Natural killer cell (primary cell): ENCODE data around the gene OXCT1. TPM values are rescaled to one million over a fixed set of nuclear protein-coding genes. Genes with fewer than 3 reads are reported as not detected.

Experiments
- ATAC-seq, 3 donors: fragments of 150-1000 bp in 2 of 3; fragments of 200-7000 bp in 1 of 3; cut with Tn5 transposase; 1 replicate in 1 of 3; 2 replicates in 2 of 3; pipeline ENCODE4 v1.10.0; 2021; ENCODE audit warnings: mild to moderate bottlenecking in 2 of 3, moderate library complexity in 2 of 3
- DNase-seq, 2 donors: peaks; one replicate each; pipeline versions ENCODE4 v3.0.0 to v3.0.0-alpha.2; 2013 to 2021; ENCODE audit warnings: mixed read lengths in 1 of 2
- H3K27ac ChIP-seq: one replicate; pipeline ENCODE4 v1.5.1; 2013; ENCODE audit warnings: mild to moderate bottlenecking, low read length
- H3K27me3 ChIP-seq: one replicate; pipeline ENCODE4 v1.6.1; 2013; ENCODE audit warnings: low read length; ENCODE audit not compliant: control insufficient read depth, insufficient read depth
- H3K36me3 ChIP-seq: one replicate; pipeline ENCODE4 v1.6.1; 2013; ENCODE audit warnings: low read length; ENCODE audit not compliant: control insufficient read depth, insufficient read depth
- H3K4me1 ChIP-seq: one replicate; pipeline ENCODE4 v1.6.1; 2013; ENCODE audit warnings: low read length; ENCODE audit not compliant: control insufficient read depth, insufficient read depth
- H3K4me3 ChIP-seq: one replicate; pipeline ENCODE4 v1.5.1; 2013; ENCODE audit warnings: low read length
- H3K9me3 ChIP-seq: one replicate; pipeline ENCODE4 v1.6.1; 2013; ENCODE audit warnings: low read length; ENCODE audit not compliant: control insufficient read depth, insufficient read depth
- H3K27ac Mint-ChIP-seq, 2 donors: one replicate each; pipeline ENCODE4 v1.8.0; 2022; ENCODE audit warnings: mild to moderate bottlenecking in 2 of 2, mixed read lengths in 2 of 2, moderate library complexity in 1 of 2
- H3K27me3 Mint-ChIP-seq, 2 donors: one replicate each; pipeline ENCODE4 v1.8.0; 2022; ENCODE audit warnings: low read depth in 2 of 2, mixed read lengths in 2 of 2
- H3K36me3 Mint-ChIP-seq: one replicate; pipeline ENCODE4 v1.8.0; 2022; ENCODE audit warnings: mixed read lengths
- H3K4me1 Mint-ChIP-seq, 2 donors: one replicate each; pipeline ENCODE4 v1.8.0; 2022; ENCODE audit warnings: mixed read lengths in 2 of 2
- H3K4me3 Mint-ChIP-seq: one replicate; pipeline ENCODE4 v1.8.0; 2022; ENCODE audit warnings: mild to moderate bottlenecking, moderate library complexity, mixed read lengths
- H3K9me3 Mint-ChIP-seq, 2 donors: one replicate each; pipeline ENCODE4 v1.8.0; 2022; ENCODE audit warnings: mixed read lengths in 2 of 2
- CTCF ChIP-seq: fragments of 200-600 bp; IDR thresholded peaks from one replicate; pipeline ENCODE4 v1.8.0; 2022; ENCODE audit warnings: antibody characterized with exemption
- WGBS: methylation state at CpG from one replicate; pipeline ENCODE4 v1.1.7; 2013; ENCODE audit warnings: missing lambda C conversion rate; ENCODE audit not compliant: insufficient coverage; 5-methylcytosine and 5-hydroxymethylcytosine counted together
- intact Hi-C: fragments of 100-400 bp; cut with micrococcal nuclease; formaldehyde crosslinking; loops from one replicate; pipeline ENCODE4 v1.14.2; 2022
- total RNA-seq, 4 donors: library from RNA; stranded (reverse); fragments of 120-200 nt in 1 of 4; gene quantifications; one replicate each; pipeline versions ENCODE4 v1.2.3 to v1.2.4, GENCODE V29; 2013 to 2022

The OXCT1 gene
- total RNA-seq, 3 donors from 2014 or later (not counting 1 experiment from before 2014, with no cell fraction given): 17.1 to 19.9 (median 18.0) TPM

DNA sequence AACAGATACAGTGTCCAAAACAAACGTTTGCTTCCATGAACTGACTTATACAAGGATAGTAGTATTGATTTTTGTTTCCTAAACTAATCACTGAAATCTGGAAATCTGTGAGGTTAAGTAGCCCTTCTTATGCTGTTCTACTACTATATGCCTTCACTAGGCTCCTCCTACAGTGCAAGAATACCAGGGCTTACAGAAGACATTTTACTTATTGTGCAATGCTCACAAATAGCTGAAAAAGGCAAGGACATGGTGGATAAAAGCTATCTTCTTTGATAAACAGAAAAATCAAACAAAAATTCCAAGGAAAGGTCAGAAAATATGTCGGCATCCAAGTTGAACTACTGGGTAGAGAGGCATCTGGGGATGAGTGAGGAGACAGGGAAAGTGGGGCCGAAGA lies 61.9 kb downstream of the OXCT1 start:
- H3K9me3 ChIP-seq: no peaks in the 10 kb centered on the region
- Mint-ChIP-seq H3K27ac (no peak overlapping the region), H3K36me3 (peaks cover 28% of the 10 kb centered on the region), H3K9me3 (no peaks in the 10 kb centered on the region), H3K4me3 (no peak overlapping the region), H3K4me1 (peaks cover 24 to 36% of the 10 kb centered on the region in 2 donors), H3K27me3 (no peaks in the 10 kb centered on the region)
- no peaks in the 10 kb centered on the region for H3K27me3 ChIP-seq
- H3K36me3 ChIP-seq: peaks cover 11% of the 10 kb centered on the region
- no peak for TF ChIP-seq CTCF
- 100% methylated on average over 2 of the region's 3 CpGs for WGBS
- no peak overlapping the region for H3K27ac ChIP-seq
- ATAC-seq: no peak
- no peak overlapping the region for H3K4me3 ChIP-seq
- no peaks in the 10 kb centered on the region for H3K4me1 ChIP-seq
- no peak for DNase-seq
- intact Hi-C loops: no loop called here

- Histone ChIP-seq H3K4me3 (no peak overlapping the region), H3K27me3 (no peaks in the 10 kb centered on the region), H3K4me1 (no peaks in the 10 kb centered on the region), H3K36me3 (peaks cover 18% of the 10 kb centered on the region), H3K9me3 (no peaks in the 10 kb centered on the region), H3K27ac (no peak overlapping the region)
- ATAC-seq (no peak), DNase-seq (no peak)
- Mint-ChIP-seq H3K36me3 (peaks cover 29% of the 10 kb centered on the region), H3K27me3 (no peaks in the 10 kb centered on the region), H3K27ac (no peak overlapping the region), H3K4me3 (no peak overlapping the region), H3K4me1 (no peaks in the 10 kb centered on the region), H3K9me3 (no peaks in the 10 kb centered on the region)
- intact Hi-C loops: no loop called here
- no CpG with 5 or more reads among the region's 2 CpGs for WGBS
- TF ChIP-seq CTCF: no peak
Observed at GRCh38 chr5:41797662-41798061, 72.6 kb downstream of the OXCT1 start.

DNA sequence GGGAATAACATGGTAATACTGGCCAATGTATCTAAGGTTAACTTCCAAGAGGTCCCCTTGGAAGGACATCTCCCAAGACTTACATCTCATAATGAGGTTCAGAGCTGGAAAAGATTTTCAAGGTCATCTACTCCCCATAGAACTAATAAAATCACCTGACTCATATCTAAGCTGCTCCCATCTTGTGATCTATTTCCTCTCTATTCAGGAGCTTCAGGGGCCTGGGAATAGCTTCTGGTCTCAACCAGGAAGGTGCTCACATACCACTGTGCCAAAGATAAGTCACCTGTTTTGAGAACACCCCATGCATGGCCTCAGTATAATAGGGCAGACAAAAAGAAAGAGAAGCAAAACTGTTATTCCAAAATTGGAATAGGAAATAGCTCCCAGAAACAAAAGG lies 74.2 kb downstream of the OXCT1 start:
- Histone ChIP-seq H3K36me3 (peaks cover 25% of the 10 kb centered on the region), H3K27ac (no peak overlapping the region), H3K9me3 (no peaks in the 10 kb centered on the region), H3K4me1 (no peaks in the 10 kb centered on the region), H3K4me3 (no peak overlapping the region), H3K27me3 (no peaks in the 10 kb centered on the region)
- ATAC-seq (no peak), DNase-seq (no peak)
- no peaks in the 10 kb centered on the region for H3K27me3 Mint-ChIP-seq
- peaks cover 29% of the 10 kb centered on the region for H3K36me3 Mint-ChIP-seq
- intact Hi-C loops: no loop called here
- no peak for TF ChIP-seq CTCF
- H3K4me1 Mint-ChIP-seq: no peaks in the 10 kb centered on the region
- no peaks in the 10 kb centered on the region for H3K9me3 Mint-ChIP-seq
- peak overlapping the region in 1 of 2 donors; percentile 9 for H3K27ac Mint-ChIP-seq
- no peak overlapping the region for H3K4me3 Mint-ChIP-seq

DNA sequence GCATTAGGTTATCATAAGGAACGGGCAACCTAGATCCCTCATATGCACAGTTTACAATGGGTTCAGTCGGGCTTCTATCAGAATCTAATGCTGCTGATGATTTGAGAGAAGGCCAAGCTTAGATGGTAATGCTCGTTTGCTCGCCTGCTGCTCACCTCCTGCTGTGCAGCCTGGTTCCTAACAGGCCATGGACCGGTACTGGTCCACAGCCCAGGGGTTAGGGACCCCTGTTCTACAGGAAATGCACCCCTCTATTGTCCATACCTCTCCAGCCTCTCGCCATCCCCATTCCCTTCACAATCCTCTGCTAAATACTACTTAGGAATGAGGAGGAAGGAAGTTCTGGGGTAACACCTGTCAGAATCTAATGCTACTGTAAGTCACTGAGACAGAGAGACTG lies 75.1 kb downstream of the OXCT1 start:
- no peaks in the 10 kb centered on the region for H3K9me3 Mint-ChIP-seq
- H3K4me1 ChIP-seq: no peaks in the 10 kb centered on the region
- H3K9me3 ChIP-seq: no peaks in the 10 kb centered on the region
- DNase-seq (no peak), ATAC-seq (no peak)
- H3K36me3 ChIP-seq: peaks cover 22% of the 10 kb centered on the region
- H3K4me3 Mint-ChIP-seq: no peak overlapping the region
- no peak overlapping the region for H3K27ac ChIP-seq
- no peak for TF ChIP-seq CTCF
- intact Hi-C loops: no loop called here
- no peak overlapping the region for H3K4me3 ChIP-seq
- no peaks in the 10 kb centered on the region for H3K27me3 Mint-ChIP-seq
- no peaks in the 10 kb centered on the region for H3K4me1 Mint-ChIP-seq
- 98% methylated on average over 5 of the region's 6 CpGs for WGBS
- H3K36me3 Mint-ChIP-seq: peaks cover 21% of the 10 kb centered on the region
- H3K27ac Mint-ChIP-seq: no peak overlapping the region
- H3K27me3 ChIP-seq: no peaks in the 10 kb centered on the region
